Right cardiac atrium (tissue), 5 donors: ENCODE measurements around the gene GPLD1. TPM values are rescaled to one million over a fixed set of nuclear protein-coding genes. Genes with fewer than 3 reads are reported as not detected.
A peak's percentile ranks its signal among the peaks of the same experiment; 100 is the strongest.
"Not testable (repeated sequence)": the region's sequence is repeated elsewhere in the genome, so short reads cannot be mapped to it uniquely, and the experiment has no call there.

ENCODE experiments used
- ATAC-seq, 2 donors: fragments of 200-7000 bp; cut with Tn5 transposase; one replicate each; pipeline versions ENCODE4 v1.8.0 to v1.9.1; 2020; ENCODE audit warnings: moderate library complexity in 2 of 2, mild to moderate bottlenecking in 1 of 2
- DNase-seq, 3 donors: peaks; one replicate each; pipeline ENCODE4 v3.0.0-alpha.2; 2020
- H3K27ac ChIP-seq: one replicate; pipeline ENCODE4 v1.5.1; 2013; ENCODE audit warnings: mild to moderate bottlenecking, low read length, control low read depth, moderate library complexity
- H3K27me3 ChIP-seq: one replicate; pipeline ENCODE4 v1.6.1; 2013; ENCODE audit not compliant: control insufficient read depth, insufficient read depth
- H3K4me1 ChIP-seq: one replicate; pipeline ENCODE4 v1.6.1; 2013; ENCODE audit warnings: low read length; ENCODE audit not compliant: control insufficient read depth, insufficient read depth
- H3K4me3 ChIP-seq: one replicate; pipeline ENCODE4 v1.5.1; 2013; ENCODE audit warnings: low read length, control low read depth
- H3K9me3 ChIP-seq: one replicate; pipeline ENCODE4 v1.6.1; 2013; ENCODE audit warnings: low read length; ENCODE audit not compliant: control insufficient read depth
- WGBS: extraction: QIAGEN DNeasy Blood & Tissue Kit; methylation state at CpG from one replicate; pipeline ENCODE4 v1.1.7; 2013; 5-methylcytosine and 5-hydroxymethylcytosine counted together
- intact Hi-C, 4 donors: fragments of 100-400 bp; cut with DNase I; formaldehyde crosslinking; loops; one replicate each; pipeline versions ENCODE4 v1.11.0 to v1.14.0; 2022 to 2023
- polyA plus RNA-seq: library from polyadenylated mRNA; stranded (reverse); fragments of 200-250 nt; gene quantifications from one replicate; pipeline ENCODE4 v1.2.3, GENCODE V29; 2013
- total RNA-seq, 4 donors: library from RNA; stranded (reverse); fragmentation: NEBNext Ultra II Directional; extraction: Animal tissue kit (Norgen Biotek cat#: 25700); gene quantifications; one replicate each; pipeline ENCODE4 v1.2.1, GENCODE V29; 2021
- donor health status: healthy with polysubstance abuse.
- donor health status: DM: no; HTN: yes; CAD: no.
- donor health status: DM: no; HTN: no; CAD: no.
- donor health status: DM: no; HTN: yes; CAD: no; lungs with severe emphysema.
- donor health status: DM: yes; HTN: yes; CAD: no.

The GPLD1 gene
- total and polyA plus RNA-seq, 5 donors: 0.52 to 1.6 (median 1.1) TPM

DNA sequence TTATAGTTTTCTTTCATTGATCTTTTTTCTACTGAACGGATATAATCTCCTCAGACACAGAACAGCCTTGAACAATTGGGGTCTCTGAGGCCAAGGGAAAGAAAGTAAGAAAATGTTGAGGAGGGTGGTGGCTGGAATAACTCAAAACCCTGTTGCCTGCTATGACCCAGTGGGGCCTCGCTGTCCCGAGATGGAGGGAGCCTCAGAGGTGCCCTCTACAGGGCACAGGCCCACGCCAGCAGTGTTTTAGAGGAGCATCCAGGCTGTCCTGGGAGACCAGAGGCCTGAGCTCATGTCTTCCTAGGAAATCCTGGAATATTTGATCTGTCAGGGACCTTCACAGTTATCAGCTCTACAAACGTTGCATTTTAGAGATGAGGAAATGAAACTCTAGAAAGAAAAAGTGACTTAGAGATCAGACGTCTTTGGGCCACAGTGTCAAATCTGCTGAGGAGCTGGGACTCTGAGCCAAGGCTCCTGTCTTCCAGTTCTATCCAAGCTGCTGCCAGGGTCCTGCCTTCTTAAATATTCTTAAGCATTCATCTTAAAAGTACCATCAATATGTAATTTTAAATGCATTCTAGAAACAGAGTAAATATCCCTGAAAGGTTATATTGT, 31.7 kb upstream of the GPLD1 start:
- peak; percentile 81 to 89 for ATAC-seq
- H3K27me3 ChIP-seq: no peaks in the 10 kb centered on the region
- peak; percentile 46 to 77 (median 64) for DNase-seq
- intact Hi-C loops: no loop called here
- 37% methylated on average over 6 of the region's 6 CpGs for WGBS
- H3K4me1 ChIP-seq: no peaks in the 10 kb centered on the region
- no peak overlapping the region for H3K4me3 ChIP-seq
- H3K27ac ChIP-seq: no peak overlapping the region
- H3K9me3 ChIP-seq: no peaks in the 10 kb centered on the region

GRCh38 chr6:24517659-24518543, 28.5 kb upstream of the GPLD1 start:
- intact Hi-C loops: no loop called here
- no peaks in the 10 kb centered on the region for H3K27me3 ChIP-seq
- H3K4me1 ChIP-seq: no peaks in the 10 kb centered on the region
- 92% methylated on average over 4 of the region's 4 CpGs for WGBS
- no peak overlapping the region for H3K27ac ChIP-seq
- no peaks in the 10 kb centered on the region for H3K9me3 ChIP-seq
- H3K4me3 ChIP-seq: no peak overlapping the region
- DNase-seq (no peak), ATAC-seq (no peak)

GRCh38 chr6:24513602-24514001, 24.2 kb upstream of the GPLD1 start:
- intact Hi-C loops: no loop called here
- DNase-seq (no peak), ATAC-seq (no peak)
- 84% methylated on average over 4 of the region's 4 CpGs for WGBS
- H3K27me3 ChIP-seq: no peaks in the 10 kb centered on the region
- no peak overlapping the region for H3K4me3 ChIP-seq
- H3K27ac ChIP-seq: no peak overlapping the region
- no peaks in the 10 kb centered on the region for H3K4me1 ChIP-seq
- H3K9me3 ChIP-seq: no peaks in the 10 kb centered on the region

- H3K27ac ChIP-seq, DNase-seq, H3K27me3 ChIP-seq, ATAC-seq, H3K4me1 ChIP-seq, H3K4me3 ChIP-seq, intact Hi-C loops, H3K9me3 ChIP-seq: not testable (repeated sequence)
- 67% methylated on average over 6 of the region's 6 CpGs for WGBS
Measured at GRCh38 chr6:24511976-24512375, 22.6 kb upstream of the GPLD1 start.

DNA sequence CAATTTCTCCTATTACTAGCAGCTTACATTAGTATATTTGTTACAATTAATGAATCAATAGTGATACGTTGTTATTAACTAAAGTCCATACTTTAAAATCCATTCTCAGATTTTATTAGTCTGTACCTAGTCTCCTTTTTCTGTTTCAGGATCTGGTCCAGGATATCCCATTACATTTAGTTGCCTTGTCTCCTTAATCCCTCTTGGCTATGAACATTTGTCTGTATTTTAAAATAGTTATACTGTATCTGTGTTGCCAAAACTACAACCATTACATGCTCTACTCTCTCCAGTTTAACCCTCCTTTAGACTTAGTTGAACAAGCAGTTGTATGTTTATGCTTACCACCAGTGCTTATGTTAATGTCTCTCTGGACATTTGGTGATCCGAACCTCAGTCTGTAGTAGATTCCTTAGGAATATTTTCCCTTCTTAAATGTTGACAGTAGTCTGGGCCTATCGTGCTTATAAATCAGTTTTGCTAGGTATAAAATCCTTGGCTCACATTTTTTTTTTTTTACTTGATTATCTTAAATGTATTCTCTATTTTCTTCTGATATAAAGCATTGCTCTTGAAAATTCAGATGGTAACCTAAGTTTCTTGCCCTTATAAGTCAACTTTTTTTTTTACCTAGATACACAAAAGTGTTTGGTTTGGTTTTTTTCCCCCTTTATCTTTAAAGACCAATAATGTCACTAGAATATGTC, 17.6 kb upstream of the GPLD1 start:
- ATAC-seq (no peak), DNase-seq (no peak)
- no peak overlapping the region for H3K4me3 ChIP-seq
- intact Hi-C loops: no loop called here
- no peak overlapping the region for H3K27ac ChIP-seq
- H3K9me3 ChIP-seq: no peaks in the 10 kb centered on the region
- no peaks in the 10 kb centered on the region for H3K27me3 ChIP-seq
- WGBS: 95% methylated on average over 3 of the region's 3 CpGs
- H3K4me1 ChIP-seq: no peaks in the 10 kb centered on the region

DNA sequence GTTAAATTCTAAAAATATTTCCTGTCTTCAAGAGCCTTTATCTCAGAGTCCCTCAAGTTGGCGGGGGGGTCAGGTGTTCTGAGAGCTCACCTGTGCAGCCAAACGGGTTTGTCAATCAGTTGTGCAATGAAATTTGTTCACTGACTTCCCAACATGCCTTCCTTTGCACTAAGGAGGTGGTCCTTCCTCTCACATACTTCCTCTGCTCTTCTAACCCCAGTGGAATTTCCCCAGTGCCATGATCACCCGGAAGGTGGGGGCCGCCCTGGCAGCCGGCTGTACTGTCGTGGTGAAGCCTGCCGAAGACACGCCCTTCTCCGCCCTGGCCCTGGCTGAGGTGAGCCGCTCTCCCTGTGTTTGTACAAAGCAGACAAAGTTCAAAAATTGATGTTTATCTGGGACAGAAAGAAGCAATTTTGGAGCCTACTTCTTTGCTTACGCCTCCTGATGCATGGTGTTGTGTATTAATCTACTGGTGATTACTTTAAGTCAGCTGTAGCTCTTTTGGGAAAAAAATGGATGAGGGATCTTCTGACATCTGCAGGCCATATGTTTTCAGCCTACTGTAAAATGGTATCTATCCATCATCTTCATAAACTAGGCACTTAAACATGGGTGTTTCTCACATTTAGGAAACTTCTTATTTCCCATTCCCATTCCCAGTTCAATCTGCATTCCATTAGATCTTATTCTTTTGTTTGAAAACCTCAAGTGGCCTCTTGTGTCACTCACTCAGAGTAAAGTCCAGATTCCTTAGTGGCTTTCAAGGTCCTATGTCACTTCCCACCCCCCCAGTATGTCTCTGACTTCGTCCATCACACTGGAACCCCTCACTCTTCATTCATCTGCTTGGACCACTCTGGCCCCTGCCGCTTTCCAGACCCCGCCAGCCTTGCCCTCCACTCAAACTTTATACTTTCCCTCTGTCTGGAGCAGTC, 15.5 kb upstream of the GPLD1 start:
- ATAC-seq: no peak

DNA sequence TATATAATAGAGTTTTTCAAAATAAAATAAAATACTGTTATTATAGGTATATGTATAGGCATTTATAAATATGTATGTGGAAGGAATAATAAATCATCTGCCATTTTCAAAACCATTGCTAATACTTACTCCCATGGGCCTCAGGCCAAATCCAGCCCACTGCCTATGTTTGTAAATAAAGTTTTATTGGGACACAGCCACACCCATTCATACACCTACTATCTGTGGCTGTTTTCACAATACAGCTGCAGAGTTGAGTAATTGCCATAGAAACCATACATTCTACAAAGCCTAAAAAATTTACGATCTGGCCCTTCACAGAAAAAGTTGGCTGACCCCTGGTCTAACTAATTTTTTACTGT, 14.9 kb upstream of the GPLD1 start:
- WGBS: 90% methylated on average over 1 of the region's 1 CpG
- Histone ChIP-seq H3K27ac (no peak overlapping the region), H3K4me1 (no peaks in the 10 kb centered on the region), H3K9me3 (no peaks in the 10 kb centered on the region), H3K27me3 (no peaks in the 10 kb centered on the region), H3K4me3 (no peak overlapping the region)
- intact Hi-C loops: no loop called here
- DNase-seq (no peak), ATAC-seq (no peak)

More for the DNA sequence above, 15.5 kb upstream of the GPLD1 start:
- Histone ChIP-seq H3K9me3 (no peaks in the 10 kb centered on the region), H3K27ac (no peak overlapping the region), H3K27me3 (no peaks in the 10 kb centered on the region), H3K4me3 (no peak overlapping the region), H3K4me1 (no peaks in the 10 kb centered on the region)
- intact Hi-C loops: no loop called here
- DNase-seq: peak in 1 of 3 donors; percentile 25
- whole genome bisulfite sequencing: 90% methylated on average over 14 of the region's 14 CpGs

- H3K4me1 ChIP-seq: no peaks in the 10 kb centered on the region
- ATAC-seq (no peak), DNase-seq (no peak)
- no peaks in the 10 kb centered on the region for H3K27me3 ChIP-seq
- H3K27ac ChIP-seq: no peak overlapping the region
- H3K4me3 ChIP-seq: no peak overlapping the region
- H3K9me3 ChIP-seq: no peaks in the 10 kb centered on the region
- intact Hi-C loops: no loop called here
Measured at GRCh38 chr6:24501914-24502313, 12.5 kb upstream of the GPLD1 start.

GRCh38 chr6:24501374-24501773, 12.0 kb upstream of the GPLD1 start:
- Histone ChIP-seq H3K4me3 (no peak overlapping the region), H3K27me3 (no peaks in the 10 kb centered on the region), H3K27ac (no peak overlapping the region), H3K9me3 (no peaks in the 10 kb centered on the region), H3K4me1 (no peaks in the 10 kb centered on the region)
- 72% methylated on average over 2 of the region's 2 CpGs for WGBS
- no peak for DNase-seq
- intact Hi-C loops: no loop called here
- no peak for ATAC-seq

- intact Hi-C loops: no loop called here
- Histone ChIP-seq H3K27me3 (no peaks in the 10 kb centered on the region), H3K4me1 (no peaks in the 10 kb centered on the region), H3K9me3 (no peaks in the 10 kb centered on the region), H3K27ac (no peak overlapping the region), H3K4me3 (no peak overlapping the region)
- DNase-seq: no peak
- 85% methylated on average over 3 of the region's 3 CpGs for WGBS
- no peak for ATAC-seq
Measured at GRCh38 chr6:24500683-24501082, 11.3 kb upstream of the GPLD1 start.
